HG02642 (cell line): ENCODE measurements around the gene NPM3.

Source experiments
- ATAC-seq: cut with Tn5 transposase; IDR thresholded peaks from one replicate; pipeline ENCODE4 v1.9.1; 2021; ENCODE audit warnings: mild to moderate bottlenecking; ENCODE audit not compliant: unreplicated experiment, poor library complexity

The NPM3 gene

DNA sequence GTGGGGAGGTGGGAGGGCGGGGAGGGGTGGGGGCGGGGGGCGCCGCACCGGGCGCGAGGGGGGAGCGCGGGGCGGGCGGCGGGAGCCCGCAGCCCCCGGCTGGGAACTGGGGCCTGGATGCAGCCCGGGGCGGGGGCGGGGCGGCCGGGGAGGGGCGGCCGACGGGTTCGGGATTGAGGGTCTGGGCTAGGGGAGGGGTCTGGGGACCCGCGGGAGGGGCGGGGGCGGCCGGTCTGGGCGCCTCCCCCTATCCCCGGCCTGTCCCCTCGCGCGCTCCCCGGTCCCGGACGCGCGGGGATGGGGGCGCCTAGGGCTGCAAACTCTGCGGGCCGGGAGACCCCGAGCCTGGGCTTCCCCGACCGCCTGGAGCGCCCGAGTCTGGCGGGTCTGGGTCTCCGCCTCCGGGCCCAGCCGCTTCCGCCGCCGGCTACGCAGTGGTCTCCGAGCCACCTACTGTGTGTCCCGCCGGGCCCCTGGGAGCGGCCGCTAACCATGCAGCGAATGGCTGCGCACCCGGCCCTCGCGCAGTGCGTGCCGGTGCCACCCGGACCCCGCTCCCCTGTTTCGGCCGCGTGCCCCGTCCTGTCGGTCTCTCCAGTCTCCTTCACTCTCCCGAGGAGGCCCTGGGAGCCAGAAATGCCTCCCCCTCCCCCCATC, 7.0 kb downstream of the NPM3 start:
- ATAC-seq, result no peak

- no peak for ATAC-seq
These were observed 7.7 kb downstream of the NPM3 start, which contains the start of gene FGF8 for GRCh38 chr10:101775273-101776160. Gene FGF8 (minus strand): TSS chr10:101776114. CDS start chr10:101775900, 214 bp downstream.

- no peak for ATAC-seq
These were observed 8.5 kb downstream of the NPM3 start for GRCh38 chr10:101774589-101775272.

DNA sequence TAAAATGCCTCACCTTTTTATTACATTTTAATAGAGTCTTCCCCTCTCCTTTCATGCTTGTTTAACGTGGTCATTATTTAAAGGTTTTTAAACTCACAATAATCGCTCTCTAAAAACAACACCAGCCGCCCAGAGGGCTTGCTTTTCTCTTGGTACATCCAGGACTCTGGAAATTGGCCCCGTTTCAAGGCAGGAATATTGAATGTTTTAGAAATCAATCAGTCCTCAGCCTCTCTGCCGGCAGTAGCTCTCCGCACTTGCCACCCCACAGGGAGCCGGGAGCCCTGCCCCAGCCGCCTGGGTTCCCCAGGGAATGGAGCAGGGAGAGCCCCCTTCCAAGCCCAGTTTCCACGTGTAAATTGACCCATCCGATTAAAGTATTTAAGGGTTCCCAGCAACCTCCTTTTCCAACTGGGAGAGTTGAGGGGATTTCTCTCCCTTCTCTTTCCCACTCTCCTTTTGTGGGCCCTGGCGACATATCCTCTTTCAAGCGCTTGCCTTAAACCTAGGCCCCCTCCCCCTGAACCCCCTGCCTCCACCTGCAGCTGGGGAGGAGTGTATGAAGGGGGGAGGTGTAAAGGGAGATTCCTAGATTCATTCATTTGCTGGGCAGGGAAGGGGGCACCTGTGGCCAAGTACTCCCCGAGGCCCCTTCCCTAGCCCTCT, 9.2 kb downstream of the NPM3 start:
- no peak for ATAC-seq

GRCh38 chr10:101772895-101773761, 10.1 kb downstream of the NPM3 start:
- no peak for ATAC-seq

DNA sequence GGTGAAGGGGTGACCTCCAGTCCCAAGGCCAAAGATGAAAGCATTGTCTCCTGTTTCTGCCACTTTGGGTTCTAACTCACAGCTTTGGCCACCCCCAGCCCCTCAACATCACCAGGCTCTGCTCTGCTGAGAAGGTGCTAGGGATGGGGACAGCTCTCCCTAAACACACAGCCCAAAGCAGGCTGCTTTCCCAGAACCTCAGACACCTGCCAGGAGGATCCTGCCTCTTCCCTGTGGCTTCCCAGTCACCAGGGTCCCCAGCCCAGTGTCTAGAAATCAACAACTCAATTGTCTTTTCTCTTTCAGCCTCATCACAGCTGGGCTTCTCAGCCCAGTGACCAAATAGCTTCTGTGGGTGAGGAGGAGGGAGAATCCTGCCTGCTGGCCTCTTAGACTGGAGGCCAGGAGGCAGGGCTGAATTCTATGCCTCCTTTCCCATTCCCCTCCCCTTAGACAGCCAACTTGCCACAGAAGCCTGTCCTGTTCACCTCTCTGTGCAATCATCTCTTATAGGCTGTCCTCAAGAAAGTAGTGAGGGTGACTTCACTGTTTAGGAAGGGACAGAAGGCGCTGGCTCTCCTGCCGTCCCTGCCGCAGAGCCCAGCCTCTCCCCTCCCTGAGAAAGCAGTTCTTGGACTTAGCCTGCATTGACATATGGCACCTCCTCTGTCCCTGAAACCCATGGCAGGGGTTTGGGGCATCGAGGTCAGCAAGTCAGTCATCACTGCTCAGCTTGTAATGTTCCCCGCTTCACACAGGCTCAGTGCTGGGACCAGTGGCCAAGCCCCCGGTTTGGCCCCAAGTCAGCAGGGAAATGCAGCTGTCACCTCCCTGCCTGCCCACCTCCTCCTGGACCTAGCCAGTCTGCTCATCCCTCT, 11.0 kb downstream of the NPM3 start:
- no peak for ATAC-seq

GRCh38 chr10:101771380-101771779, 11.9 kb downstream of the NPM3 start:
- no peak for ATAC-seq

DNA sequence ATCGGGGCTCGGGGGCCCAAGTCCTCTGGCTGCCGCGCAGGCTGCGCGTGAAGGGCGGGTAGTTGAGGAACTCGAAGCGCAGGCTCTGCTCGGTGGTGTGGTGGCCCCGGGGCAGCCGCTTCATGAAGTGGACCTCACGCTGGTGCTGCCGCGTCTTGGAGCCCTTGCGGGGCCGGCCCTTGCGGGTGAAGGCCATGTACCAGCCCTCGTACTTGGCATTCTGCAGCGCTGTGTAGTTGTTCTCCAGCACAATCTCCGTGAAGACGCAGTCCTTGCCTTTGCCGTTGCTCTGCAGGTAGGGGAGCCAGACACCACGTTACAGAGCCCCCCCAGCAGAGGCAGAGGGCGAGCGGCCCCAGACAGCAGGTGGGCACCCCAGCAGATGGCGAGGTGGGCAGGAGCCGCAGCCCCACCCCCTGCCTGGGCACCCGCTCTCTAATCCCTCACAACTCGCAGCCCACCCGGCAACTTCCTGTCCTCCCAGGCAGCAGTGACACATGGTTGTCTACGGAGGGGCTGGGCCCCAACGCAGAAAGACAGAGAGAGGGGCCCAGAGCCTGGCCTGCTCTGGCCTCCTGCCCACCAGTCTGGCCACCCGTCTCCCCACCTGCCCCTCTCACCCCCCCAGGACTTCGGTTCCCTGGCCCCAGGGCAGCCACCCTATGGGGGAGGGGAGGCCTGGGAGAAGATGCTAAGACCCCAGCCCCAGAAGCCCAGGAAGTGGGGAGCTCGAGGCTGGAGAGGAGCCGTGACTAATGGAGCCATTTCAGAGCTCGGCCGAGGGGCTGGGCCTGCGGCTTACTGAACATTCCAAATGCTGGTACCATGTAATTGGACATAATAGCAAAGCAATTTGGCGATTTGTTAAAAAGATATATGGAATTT, 12.7 kb downstream of the NPM3 start:
- no peak for ATAC-seq

DNA sequence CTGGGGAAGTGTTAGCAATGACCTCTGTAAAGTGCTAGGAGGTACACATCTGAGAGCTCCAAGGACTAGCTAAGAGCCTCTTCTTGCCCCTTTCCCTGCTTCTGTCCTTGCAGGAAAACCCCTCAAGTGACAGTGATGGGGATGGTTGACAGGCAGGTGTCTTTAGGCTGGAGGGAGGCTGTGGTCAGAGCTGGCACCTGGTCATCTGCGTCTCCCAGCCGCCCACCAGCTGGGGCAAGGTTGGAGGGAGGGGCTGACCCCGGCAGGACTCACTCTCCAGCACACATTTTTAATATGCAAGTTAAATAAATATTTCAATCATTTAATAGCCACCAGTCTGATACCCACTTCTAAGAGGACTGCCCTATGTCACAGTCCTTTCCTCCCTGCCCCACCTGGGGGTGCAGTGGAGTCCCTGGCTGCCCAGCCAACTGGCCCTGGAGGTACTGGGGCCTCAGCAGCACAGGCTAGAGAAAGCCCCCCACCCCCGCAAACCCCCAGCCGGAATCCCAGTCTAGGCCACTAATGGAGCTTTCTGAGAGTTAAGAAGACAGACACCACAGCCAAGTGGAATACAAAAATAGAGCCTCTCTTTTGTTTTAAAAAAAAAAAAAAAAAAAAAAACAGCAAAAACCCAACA, 13.6 kb downstream of the NPM3 start:
- no peak for ATAC-seq

DNA sequence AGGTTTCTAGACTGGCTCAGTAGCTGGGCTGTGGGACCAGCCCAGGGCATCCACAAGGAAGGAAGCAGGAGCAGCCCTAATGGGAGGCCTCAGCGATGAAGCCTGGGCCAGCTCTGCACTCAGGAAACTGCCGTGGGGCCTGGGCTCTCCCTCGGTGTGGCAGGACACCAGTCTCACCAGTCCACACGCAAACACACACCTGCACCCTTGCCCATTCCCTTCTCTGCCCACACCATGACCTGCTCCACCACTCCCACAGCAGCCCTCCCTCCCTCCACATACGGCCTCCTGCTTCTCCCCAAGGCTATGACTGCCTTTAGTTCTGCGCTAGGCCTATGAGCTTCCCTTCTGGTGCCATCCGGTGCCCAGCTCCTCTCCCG, 14.5 kb downstream of the NPM3 start:
- no peak for ATAC-seq

- ATAC-seq, result no peak
These were observed 15.1 kb downstream of the NPM3 start for GRCh38 chr10:101767966-101768790.

DNA sequence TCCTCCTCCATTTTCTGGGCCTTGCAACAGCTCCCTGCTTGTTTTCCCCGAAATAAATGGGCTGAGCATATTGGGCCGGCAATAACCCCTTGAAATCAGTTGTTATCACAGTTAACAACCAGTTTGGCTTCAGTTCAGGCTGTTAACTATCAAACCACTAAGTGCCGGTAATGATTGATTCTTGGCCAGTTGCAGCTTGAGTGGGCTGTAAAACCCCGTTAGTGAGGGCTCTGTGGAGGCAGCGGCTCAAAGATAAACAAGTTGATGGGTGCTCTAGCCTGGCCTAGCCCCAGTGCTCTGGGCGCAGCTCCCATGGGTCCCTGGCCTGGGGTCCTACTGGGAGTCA, 15.7 kb downstream of the NPM3 start:
- no peak for ATAC-seq

DNA sequence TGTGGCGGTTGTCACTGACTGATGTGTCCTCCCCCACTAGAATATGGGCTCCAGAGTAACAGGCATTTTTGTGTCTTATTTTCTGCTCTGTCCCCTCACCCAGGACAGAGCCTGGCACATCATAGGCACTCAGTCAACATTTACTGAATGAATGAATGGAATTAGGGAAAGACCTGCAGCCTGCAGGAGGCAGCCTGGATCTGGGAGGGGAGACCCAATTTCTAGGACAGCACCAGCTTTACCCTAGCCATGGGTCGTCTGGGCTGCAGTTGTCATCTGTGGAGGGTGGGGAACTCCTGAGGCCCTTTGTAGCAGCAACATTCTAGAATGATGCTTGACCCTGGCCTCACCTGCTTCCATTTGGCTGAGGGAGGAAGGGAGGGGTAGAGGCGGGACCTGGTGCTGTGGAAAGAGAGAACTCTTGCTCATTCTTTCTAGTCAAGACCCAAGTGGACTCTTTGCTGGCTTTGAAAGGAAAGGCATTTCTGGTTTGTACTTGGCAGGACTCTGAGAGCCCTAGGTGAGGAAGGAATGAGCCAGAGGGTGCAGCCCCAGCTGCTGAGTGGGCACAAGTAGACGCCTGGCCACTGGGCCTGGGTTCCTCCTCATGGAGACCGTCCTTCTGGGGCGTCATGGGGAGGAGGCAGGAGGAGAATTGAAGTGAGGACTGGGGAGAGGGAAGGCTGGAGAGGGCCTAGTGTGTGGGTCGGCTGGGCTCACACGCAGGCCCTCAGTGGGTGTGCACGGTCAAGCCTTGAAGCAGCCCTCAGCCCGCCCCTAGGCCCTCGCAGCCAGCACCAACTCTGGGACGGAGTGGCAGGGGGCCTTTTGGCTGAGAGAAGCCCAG, 16.3 kb downstream of the NPM3 start:
- no peak for ATAC-seq

DNA sequence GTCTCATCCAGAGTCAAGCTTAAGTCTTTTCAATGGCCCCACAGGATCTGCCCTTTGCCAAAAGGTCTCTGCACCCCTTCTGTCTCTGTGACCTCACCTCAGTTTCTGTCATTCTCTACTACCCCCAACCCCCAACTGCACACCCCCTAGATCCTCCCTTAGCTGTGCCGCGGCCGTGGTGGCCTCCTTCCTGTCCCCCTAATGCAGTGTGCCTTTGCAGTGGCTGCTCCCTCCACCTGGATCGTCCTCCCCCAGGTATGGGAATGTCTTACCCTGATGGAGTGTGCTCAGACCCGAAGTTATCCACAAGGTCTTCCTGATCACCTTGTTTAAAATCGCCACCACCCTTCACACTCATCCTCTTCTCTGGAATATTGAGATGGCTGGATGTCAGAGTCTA, 16.9 kb downstream of the NPM3 start:
- no peak for ATAC-seq

DNA sequence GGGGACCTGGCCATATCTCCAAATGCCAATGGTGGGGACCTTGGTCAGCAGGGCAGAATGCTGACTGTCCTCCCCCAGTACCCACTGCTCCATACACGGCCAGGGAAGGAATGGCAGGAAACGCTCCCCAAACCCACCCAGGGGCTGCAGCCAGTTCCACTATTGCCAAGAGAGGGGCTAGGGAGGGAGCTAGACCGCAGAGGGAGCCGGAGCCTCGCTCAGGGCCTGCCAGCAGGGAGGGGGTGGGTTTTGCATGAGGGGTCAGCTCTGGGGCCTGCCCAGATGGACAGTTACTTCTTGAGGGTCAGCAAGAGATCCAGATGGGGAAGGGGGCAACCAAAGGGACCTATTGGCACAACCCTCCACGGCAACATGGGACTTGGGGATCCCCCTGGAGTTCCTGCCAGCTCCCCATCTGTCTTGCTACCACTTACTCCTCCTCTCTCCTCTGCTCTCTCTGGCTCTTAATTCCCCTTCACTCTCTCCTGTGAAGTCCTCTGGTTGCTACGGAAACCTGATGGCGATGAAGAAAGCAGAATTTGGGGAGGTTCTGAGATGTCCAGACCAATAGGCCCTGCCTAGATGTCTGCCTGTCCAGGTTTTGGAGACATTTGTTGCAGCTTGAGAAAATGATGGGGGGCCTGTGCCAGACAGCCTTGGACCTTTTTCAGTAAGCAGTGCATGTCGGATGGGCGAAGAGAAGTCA, 20.0 kb downstream of the NPM3 start:
- ATAC-seq, result no peak
